ENCODE results near the gene LRIT3.

LRIT3 gene

GRCh38 chr4:109878355-109878754 lies 30.4 kb downstream of the LRIT3 start:
- no peak overlapping the region for H3K4me3 ChIP-seq (ENCODE audit: low read depth, low read length)
- no peak for TF ChIP-seq CTCF (IDR thresholded peaks at IDR 0.05; ENCODE audit: low read depth, low read length, missing control alignments)
- no peak for DNase-seq (ENCODE audit: low read depth)

- no peak overlapping the region for H3K4me3 ChIP-seq (ENCODE audit: low read depth, low read length)
- DNase-seq (ENCODE audit: low read depth) = no peak
- no peak for TF ChIP-seq CTCF (IDR thresholded peaks at IDR 0.05; ENCODE audit: low read depth, low read length, missing control alignments)
These were observed 31.2 kb downstream of the LRIT3 start for GRCh38 chr4:109879081-109879480.

- no peak for DNase-seq (ENCODE audit: low read depth)
These were observed 31.9 kb downstream of the LRIT3 start for GRCh38 chr4:109879636-109880314.

GRCh38 chr4:109886303-109886702 lies 38.4 kb downstream of the LRIT3 start:
- DNase-seq (ENCODE audit: low read depth) = no peak
- H3K4me3 ChIP-seq (ENCODE audit: low read depth, low read length) = no peak overlapping the region
- TF ChIP-seq CTCF (IDR thresholded peaks at IDR 0.05; ENCODE audit: low read depth, low read length, missing control alignments) = no peak

More at GRCh38 chr4:109879636-109880314, 31.9 kb downstream of the LRIT3 start:
- no peak for TF ChIP-seq CTCF (IDR thresholded peaks at IDR 0.05; ENCODE audit: low read depth, low read length, missing control alignments)
- no peak overlapping the region for H3K4me3 ChIP-seq (ENCODE audit: low read depth, low read length)

- no peak overlapping the region for H3K4me3 ChIP-seq (ENCODE audit: low read depth, low read length)
- no peak for TF ChIP-seq CTCF (IDR thresholded peaks at IDR 0.05; ENCODE audit: low read depth, low read length, missing control alignments)
- DNase-seq (ENCODE audit: low read depth) = no peak
These were observed 39.2 kb downstream of the LRIT3 start for GRCh38 chr4:109887071-109887470.

- TF ChIP-seq CTCF (IDR thresholded peaks at IDR 0.05; ENCODE audit: low read depth, low read length, missing control alignments) = no peak
- DNase-seq (ENCODE audit: low read depth) = no peak
- no peak overlapping the region for H3K4me3 ChIP-seq (ENCODE audit: low read depth, low read length)
These were observed 42.2 kb downstream of the LRIT3 start for GRCh38 chr4:109890076-109890475.
